Colonic mucosa (tissue), 4 donors: ENCODE results near the gene CNDP1. TPM values are rescaled to one million over a fixed set of nuclear protein-coding genes. Genes with fewer than 3 reads are reported as not detected.

ENCODE experiments used
- DNase-seq: peaks from one replicate; pipeline ENCODE4 v3.0.0-alpha.2; 2020
- H3K27ac ChIP-seq: fragments of 200-600 bp; one replicate; pipeline ENCODE4 v1.8.0; 2021
- H3K27me3 ChIP-seq: fragments of 200-600 bp; one replicate; pipeline ENCODE4 v1.8.0; 2021
- H3K36me3 ChIP-seq: fragments of 200-600 bp; one replicate; pipeline ENCODE4 v1.8.0; 2021
- H3K4me1 ChIP-seq: fragments of 200-600 bp; one replicate; pipeline ENCODE4 v1.8.0; 2021; ENCODE audit warnings: mild to moderate bottlenecking
- H3K4me3 ChIP-seq: fragments of 200-600 bp; one replicate; pipeline ENCODE4 v1.8.0; 2021
- H3K9ac ChIP-seq, 2 donors: one replicate each; pipeline ENCODE4 v1.7.0; 2013; ENCODE audit warnings: control low read depth in 2 of 2, low read depth in 2 of 2, low read length in 2 of 2
- H3K9me3 ChIP-seq: fragments of 200-600 bp; one replicate; pipeline ENCODE4 v1.8.0; 2021
- intact Hi-C: fragments of 100-400 bp; cut with DNase I; formaldehyde crosslinking; loops from one replicate; pipeline ENCODE4 v1.14.1; 2022
- total RNA-seq, 2 donors: library from RNA; stranded (reverse); fragmentation: NEBNext Ultra II Directional in 1 of 2; extraction: Animal tissue kit (Norgen Biotek cat#: 25700) in 1 of 2; gene quantifications; one replicate each; pipeline ENCODE4 v1.2.1, GENCODE V29; 2021
- TF ChIP-seq, protein P1 (sequence below): fragments of 200-600 bp; IDR thresholded peaks from one replicate; pipeline ENCODE4 v1.8.0; 2022; ENCODE audit warnings: antibody characterized with exemption, mild to moderate bottlenecking
- donor health status: healthy.
- donor health status: DM: no; HTN: no; CAD: no.
- donor health status: DM: no; HTN: no; CAD: no.

The CNDP1 gene
- total RNA-seq, 2 donors from 2014 or later = 0.10 TPM; not detected in 1

DNA sequence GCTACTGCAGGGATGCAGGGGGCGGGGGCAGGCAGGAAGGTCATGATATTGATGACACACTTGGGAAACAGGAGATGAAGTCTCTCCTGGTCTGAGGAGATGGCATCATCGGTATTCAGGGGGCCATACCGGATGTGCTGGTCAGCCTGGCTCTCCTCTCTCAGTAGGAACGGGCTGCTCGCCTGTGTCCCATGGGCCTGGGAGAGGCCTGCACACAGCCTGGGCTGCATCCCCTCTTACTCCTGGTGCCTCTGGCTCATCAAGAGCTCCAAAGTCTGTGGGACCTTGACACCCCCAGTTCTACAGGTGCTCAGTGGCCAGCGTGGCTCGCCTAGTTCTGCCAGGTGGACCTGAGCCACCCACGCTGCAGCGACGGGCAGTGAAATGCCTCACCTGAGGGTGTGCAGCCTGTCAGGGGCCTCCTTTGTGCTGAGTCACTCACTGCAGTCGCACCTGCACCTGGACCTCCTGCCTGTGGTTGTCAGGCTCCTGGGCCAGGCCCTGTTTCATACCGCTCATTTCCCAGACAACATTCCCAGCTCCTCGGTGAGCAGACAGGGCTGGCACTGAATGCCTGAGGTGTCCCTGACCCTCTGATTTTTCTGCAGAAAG is 18.6 kb upstream of the CNDP1 start:
- Histone ChIP-seq H3K9me3 (no peaks in the 10 kb centered on the region), H3K36me3 (peaks cover 30% of the 10 kb centered on the region), H3K4me3 (no peak overlapping the region), H3K27ac (no peak overlapping the region), H3K27me3 (no peaks in the 10 kb centered on the region), H3K4me1 (no peaks in the 10 kb centered on the region), H3K9ac (no peak overlapping the region)
- intact Hi-C loops = no loop called here
- no peak for DNase-seq
- TF ChIP-seq, protein P1, sequence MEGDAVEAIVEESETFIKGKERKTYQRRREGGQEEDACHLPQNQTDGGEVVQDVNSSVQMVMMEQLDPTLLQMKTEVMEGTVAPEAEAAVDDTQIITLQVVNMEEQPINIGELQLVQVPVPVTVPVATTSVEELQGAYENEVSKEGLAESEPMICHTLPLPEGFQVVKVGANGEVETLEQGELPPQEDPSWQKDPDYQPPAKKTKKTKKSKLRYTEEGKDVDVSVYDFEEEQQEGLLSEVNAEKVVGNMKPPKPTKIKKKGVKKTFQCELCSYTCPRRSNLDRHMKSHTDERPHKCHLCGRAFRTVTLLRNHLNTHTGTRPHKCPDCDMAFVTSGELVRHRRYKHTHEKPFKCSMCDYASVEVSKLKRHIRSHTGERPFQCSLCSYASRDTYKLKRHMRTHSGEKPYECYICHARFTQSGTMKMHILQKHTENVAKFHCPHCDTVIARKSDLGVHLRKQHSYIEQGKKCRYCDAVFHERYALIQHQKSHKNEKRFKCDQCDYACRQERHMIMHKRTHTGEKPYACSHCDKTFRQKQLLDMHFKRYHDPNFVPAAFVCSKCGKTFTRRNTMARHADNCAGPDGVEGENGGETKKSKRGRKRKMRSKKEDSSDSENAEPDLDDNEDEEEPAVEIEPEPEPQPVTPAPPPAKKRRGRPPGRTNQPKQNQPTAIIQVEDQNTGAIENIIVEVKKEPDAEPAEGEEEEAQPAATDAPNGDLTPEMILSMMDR = no peak

DNA sequence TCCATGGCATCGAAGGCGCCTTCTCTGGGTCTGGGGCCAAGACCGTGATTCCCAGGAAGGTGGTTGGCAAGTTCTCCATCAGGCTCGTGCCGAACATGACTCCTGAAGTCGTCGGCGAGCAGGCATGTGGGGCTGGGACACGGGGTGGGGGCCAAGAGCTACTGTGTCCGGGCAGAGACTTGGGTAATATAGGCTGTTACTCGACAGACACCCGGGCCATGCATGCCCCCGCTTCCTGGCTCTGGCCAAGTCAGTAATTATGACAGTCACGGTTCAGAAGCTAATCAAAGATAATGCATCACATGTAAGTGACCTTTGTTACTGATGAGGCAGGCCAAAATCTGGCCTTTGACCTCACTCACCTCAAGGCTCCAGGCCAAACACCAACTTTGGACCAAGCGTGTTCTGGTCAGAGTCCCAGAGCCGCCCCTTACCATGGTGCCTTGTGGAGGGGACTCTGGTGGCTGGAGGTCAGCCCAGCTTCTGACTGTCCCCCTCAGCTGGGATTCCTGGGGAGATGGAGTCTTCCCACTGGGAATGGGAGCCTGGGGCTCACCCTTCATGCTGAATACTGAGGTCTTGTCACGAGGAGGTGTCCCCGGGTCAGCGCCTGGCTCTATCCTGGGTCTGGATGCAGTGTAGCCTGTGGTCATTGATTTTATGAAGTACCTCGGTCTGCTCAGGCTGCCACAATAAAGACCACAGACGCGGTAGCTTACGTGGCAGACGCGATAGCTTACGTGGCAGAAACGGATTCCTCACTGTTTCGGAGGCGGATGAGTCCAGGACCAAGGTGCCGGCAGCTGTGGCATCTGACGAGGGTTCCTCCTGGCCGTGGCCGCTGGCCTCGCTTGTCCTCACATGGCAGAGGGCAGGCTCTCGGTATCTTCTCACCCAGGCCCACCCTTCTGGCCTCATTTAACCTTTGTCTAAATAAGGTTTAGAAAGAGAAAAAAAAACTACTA is 17.7 kb upstream of the CNDP1 start:
- Histone ChIP-seq H3K27ac (no peak overlapping the region), H3K9ac (no peak overlapping the region), H3K4me1 (no peaks in the 10 kb centered on the region), H3K4me3 (no peak overlapping the region), H3K9me3 (no peaks in the 10 kb centered on the region), H3K36me3 (peaks cover 26% of the 10 kb centered on the region), H3K27me3 (no peaks in the 10 kb centered on the region)
- intact Hi-C loops = no loop called here
- DNase-seq = no peak
- TF ChIP-seq, protein P1 = no peak

DNA sequence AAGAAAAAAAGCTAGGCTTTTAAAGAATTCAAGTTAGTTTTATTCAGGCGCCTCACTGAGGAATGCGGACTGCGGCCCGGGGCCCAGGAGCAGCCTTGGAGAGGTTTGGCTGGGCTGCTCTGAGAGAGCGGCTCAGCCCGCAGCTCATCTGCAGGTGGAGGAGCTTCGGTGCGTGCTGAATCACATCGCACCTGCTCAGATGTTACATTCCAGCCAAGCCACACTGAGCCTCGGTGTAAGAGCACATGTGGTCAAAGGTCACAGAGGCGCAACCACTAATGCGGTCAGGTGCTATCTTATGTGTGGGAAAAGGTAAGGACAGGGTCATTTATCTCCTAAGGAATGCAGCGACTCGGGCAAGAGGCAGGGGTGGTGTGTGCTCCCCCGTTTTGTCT is 17.1 kb upstream of the CNDP1 start:
- no peak overlapping the region for H3K4me3 ChIP-seq
- H3K27me3 ChIP-seq = no peaks in the 10 kb centered on the region
- intact Hi-C loops = no loop called here
- H3K36me3 ChIP-seq = peaks cover 20% of the 10 kb centered on the region
- TF ChIP-seq, protein P1 = no peak
- no peak overlapping the region for H3K27ac ChIP-seq
- H3K9ac ChIP-seq = no peak overlapping the region
- DNase-seq = no peak
- no peaks in the 10 kb centered on the region for H3K4me1 ChIP-seq
- H3K9me3 ChIP-seq = no peaks in the 10 kb centered on the region

DNA sequence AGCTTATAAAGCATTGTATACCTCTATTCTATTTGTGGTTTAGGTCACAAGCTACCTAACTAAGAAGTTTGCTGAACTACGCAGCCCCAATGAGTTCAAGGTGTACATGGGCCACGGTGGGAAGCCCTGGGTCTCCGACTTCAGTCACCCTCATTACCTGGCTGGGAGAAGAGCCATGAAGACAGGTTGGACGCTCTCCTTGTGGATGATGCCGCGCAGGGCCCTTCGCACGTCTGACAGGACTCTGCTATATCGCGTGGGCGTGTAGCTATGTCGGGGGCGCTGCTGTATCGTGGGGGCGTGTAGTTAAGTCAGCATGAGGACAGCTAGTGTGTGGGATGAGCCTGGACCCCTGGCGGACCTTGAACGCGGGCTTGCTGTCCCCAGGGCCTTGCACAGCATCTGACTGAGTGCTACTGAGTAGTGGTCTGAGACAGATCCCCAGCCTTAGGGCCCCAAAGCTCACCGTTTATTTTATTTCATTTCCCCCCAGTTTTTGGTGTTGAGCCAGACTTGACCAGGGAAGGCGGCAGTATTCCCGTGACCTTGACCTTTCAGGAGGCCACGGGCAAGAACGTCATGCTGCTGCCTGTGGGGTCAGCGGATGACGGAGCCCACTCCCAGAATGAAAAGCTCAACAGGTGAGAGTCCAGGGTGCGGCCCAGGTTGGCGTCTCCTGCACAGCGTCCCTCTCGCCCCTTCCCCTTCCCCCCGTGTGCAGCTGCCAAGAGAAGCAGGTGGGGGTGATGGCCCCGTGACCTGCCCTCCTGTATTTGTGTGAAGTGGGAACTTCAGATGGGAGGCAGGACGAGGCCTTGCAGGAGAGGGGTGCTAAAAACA is 15.6 kb upstream of the CNDP1 start:
- no peak overlapping the region for H3K9ac ChIP-seq
- intact Hi-C loops = no loop called here
- no peaks in the 10 kb centered on the region for H3K27me3 ChIP-seq
- DNase-seq = no peak
- peaks cover 3% of the 10 kb centered on the region for H3K4me1 ChIP-seq
- peaks cover 8% of the 10 kb centered on the region for H3K36me3 ChIP-seq
- no peaks in the 10 kb centered on the region for H3K9me3 ChIP-seq
- H3K4me3 ChIP-seq = no peak overlapping the region
- TF ChIP-seq, protein P1 = no peak
- H3K27ac ChIP-seq = no peak overlapping the region
